HG02973 (cell line): ENCODE results near the gene RMI2.

ENCODE experiments used
- ATAC-seq: cut with Tn5 transposase; IDR thresholded peaks from one replicate; pipeline ENCODE4 v1.9.1; 2021; ENCODE audit warnings: moderate library complexity; ENCODE audit not compliant: unreplicated experiment

RMI2 gene

GRCh38 chr16:11309895-11310633 is 35.2 kb upstream of the RMI2 start:
- ATAC-seq: no peak

GRCh38 chr16:11310634-11310977 is 34.7 kb upstream of the RMI2 start:
- no peak for ATAC-seq

GRCh38 chr16:11310997-11311561 is 34.2 kb upstream of the RMI2 start:
- peak; percentile 33 for ATAC-seq

GRCh38 chr16:11312718-11313492 is 32.4 kb upstream of the RMI2 start:
- ATAC-seq: no peak

- no peak for ATAC-seq
Measured at GRCh38 chr16:11313493-11314308, 31.6 kb upstream of the RMI2 start.

- ATAC-seq: no peak
Measured at GRCh38 chr16:11314309-11314894, 30.9 kb upstream of the RMI2 start.

GRCh38 chr16:11315510-11315909 is 29.7 kb upstream of the RMI2 start:
- no peak for ATAC-seq

GRCh38 chr16:11316331-11317015 is 28.8 kb upstream of the RMI2 start:
- ATAC-seq: no peak

GRCh38 chr16:11318817-11319216 is 26.4 kb upstream of the RMI2 start:
- ATAC-seq: no peak

GRCh38 chr16:11319529-11320146 is 25.6 kb upstream of the RMI2 start:
- ATAC-seq: no peak

GRCh38 chr16:11320170-11320569 is 25.1 kb upstream of the RMI2 start:
- no peak for ATAC-seq

- ATAC-seq: no peak
Measured at GRCh38 chr16:11321662-11322061, 23.6 kb upstream of the RMI2 start.

GRCh38 chr16:11322823-11323222 is 22.4 kb upstream of the RMI2 start:
- ATAC-seq: no peak

GRCh38 chr16:11323551-11324336 is 21.5 kb upstream of the RMI2 start:
- ATAC-seq: no peak

GRCh38 chr16:11325404-11326083 is 19.7 kb upstream of the RMI2 start:
- ATAC-seq: no peak

- ATAC-seq: no peak
Measured at GRCh38 chr16:11326084-11326736, 19.0 kb upstream of the RMI2 start.

- ATAC-seq: no peak
Measured at GRCh38 chr16:11326737-11327276, 18.5 kb upstream of the RMI2 start.
